HG03039 (cell line): Measurements from ENCODE around the gene RPEL1.

Experiments
- ATAC-seq: cut with Tn5 transposase; IDR thresholded peaks from one replicate; pipeline ENCODE4 v1.9.1; 2021; ENCODE audit warnings: mild to moderate bottlenecking, moderate library complexity; ENCODE audit not compliant: unreplicated experiment

The RPEL1 gene

DNA sequence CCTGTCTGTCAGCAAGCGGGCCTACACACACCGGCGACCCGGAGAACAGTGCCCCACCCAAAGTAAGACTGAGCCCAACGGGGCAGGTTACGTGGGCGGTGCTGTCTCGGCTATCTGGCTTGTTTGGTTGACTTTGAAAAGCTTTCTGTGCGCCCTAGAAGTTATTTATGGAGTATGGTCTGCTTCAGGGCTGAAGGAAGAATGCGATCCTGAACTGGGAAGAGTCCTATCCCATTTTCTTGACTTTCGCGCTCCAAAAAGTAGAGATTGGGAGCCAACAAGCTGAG is 32.8 kb downstream of the RPEL1 start:
- no peak for ATAC-seq

DNA sequence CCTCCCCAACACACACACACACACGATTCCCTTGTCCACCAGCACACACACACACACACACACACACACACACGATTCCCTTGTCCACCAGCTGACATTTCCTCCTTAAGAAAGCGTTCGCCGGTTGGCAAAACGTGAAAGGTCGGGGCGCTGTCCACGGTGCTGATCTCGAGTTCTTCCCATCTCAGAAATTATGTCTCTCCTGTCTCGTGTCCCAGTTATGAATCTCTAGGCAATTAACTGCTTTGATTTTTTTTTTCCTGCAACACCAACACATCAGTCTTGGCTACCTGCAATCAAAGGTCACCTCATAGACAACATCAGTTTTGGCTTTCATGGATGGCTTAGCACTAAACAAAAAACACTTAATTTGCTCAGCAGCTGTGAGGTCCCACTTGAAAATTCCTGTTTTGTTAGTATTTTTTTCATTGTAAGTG is 33.2 kb downstream of the RPEL1 start:
- ATAC-seq = no peak

DNA sequence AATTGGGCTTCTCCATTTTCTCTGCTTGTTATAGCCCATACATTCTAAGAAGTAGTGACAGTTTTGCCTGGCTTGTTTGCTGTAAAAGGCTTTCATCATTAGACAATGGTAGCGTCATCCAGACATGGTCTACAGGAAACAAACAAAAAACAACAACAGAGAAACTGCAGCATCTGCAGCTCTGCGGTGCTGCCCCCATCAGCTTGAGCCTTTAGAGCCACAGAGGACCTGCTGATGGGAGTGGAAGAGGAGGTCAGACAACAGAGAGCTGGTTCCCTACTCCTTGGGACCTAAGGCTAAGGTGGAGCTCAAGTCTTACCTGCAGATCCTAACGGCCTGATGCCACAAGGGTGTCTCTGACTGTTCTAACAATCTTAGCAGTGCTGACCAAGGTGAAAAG is 34.3 kb downstream of the RPEL1 start:
- ATAC-seq = no peak

DNA sequence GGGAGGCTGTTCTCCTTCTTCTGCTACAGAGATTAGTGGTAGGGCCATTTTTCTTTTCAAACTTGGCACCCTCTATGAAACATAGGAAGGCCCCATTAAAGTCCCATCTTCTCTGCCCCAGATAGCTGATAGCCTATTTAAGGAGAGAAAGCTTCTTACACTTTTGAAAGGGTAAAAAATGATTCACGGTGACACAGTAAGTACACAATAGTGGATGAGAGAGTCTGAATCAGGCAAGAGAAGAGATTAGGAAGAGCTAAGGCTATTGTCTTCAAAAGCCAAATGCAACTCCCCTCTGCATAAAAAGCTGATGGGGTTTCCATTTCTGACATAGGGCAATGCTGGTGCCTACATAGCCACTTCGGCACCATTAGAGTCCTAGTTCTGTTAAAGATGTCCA is 34.8 kb downstream of the RPEL1 start:
- ATAC-seq = no peak

DNA sequence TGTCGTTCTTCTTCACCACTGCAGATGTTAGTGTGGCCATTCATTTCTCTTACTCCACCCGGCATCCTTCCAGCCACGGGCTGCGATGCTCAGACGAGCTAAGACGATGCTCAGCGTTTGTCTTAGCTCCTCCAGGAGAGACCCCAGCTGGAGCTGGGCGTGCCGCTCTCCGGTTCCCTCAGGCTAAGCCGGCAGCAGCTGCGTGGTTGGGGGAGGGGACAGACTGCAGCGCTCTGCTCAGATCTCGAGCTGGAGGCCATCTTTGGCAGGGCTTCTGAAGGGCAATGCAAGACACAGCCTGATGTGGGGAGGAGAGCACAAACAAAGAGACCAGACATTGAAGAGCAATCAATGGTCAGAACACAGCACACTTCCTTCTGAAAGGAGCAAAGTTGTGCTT is 36.1 kb downstream of the RPEL1 start:
- ATAC-seq = no peak

DNA sequence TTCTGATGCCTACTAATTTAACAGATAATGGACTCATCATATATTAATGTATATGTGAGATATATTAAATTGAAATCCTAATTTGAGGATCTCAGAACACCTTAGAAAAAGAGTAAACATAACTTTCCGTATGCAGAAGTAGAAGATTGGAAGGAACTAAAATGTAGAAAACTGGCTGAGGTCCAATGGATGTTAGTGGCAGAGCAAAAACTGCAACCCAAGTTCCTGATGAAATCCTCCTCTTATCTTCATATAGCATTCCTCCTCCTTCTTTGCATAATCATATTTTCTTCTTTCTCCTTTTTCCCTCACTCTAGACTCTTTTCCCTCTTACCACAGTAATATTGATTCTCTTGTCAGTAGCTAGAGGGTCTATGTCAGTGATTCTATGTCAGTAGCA is 37.3 kb downstream of the RPEL1 start:
- no peak for ATAC-seq

DNA sequence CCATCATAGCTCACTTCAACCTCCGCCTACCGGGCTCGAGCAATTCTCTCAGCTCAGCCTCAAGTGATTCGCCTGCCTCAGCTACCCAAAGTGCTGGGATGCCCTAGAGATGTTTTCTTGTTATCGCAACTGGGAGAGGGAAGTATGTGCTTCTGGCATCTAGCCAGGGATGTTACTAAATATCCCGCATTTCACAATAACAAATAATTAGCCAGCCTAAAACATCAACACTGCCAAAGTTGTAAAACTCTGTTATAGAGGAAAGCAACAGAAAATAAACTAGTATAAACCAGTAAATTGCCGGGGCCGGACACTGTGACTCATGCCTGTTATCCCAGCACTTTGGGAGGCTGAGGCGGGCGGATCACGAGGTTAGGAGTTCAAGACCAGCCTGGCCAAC is 38.5 kb downstream of the RPEL1 start:
- no peak for ATAC-seq

DNA sequence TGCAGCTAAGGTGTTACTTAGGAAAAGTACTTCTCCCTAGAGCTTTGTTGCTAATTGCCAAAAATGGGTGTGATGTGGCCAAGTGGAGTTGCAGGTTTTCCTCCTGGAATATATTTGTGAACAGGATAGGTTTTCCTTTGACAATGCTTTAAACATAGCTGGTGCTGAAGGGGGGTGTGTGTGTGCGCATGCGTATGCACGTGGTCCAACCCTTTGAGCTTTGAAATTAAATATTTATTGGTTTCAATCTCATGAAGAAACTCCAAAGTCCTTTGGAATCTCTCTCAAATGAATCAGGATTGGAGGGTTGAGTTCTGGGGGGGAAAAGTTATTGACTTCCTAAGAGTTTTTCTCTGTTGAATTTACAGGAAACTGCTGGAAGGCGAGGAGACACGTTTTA is 42.3 kb downstream of the RPEL1 start:
- ATAC-seq = no peak

DNA sequence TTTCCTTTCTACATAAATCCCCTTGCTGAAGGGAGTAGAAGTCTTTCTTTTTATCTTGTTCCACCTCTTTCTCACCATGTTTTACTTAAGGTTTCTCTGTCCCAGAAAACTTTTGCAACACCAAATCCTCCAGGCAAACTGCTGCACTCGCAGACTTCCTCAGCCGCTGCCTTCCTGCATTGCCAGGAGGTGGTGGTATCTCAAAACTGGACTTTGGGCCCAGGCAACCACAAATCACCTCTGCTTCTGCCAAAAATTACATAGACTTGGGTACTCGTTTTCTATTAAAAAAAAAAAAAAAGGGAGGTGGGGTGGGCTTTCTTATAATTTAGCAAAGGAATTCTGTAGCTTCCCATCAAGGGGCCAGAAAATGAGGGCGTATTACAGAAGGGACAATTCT is 45.9 kb downstream of the RPEL1 start:
- ATAC-seq = no peak

DNA sequence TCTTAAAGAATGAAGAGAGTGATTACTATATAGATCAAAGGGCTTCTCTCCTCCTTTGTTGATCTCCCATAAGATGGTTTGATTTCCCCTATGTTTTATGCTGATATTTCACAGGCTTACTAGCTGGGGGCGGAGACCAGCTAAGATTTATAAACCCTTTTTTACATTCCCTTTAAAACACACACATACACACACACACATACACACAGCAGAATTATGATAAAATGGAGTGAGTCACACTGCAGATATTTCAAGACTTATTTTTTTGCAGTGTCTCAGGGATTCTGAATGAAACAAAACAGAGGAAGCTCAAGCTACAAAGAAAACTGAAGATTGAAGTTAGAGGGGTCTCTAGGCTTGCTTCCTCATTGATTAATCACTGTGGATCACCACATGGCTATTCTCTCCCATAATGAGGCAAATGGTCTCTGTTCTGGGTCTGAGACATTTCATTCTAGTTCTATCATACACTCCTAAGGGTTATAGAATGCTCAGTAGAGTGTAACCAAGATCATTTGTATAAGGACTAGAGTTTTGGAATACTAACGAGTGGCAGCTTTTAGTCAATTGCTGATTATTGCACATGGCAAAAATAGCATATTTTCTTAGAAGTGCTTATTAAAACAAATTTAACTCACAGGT is 49.8 kb downstream of the RPEL1 start:
- no peak for ATAC-seq
